ENCODE results near the gene CCN6.
"Not testable (repeated sequence)": the region's sequence is repeated elsewhere in the genome, so short reads cannot be mapped to it uniquely, and the experiment has no call there.

The CCN6 gene

DNA sequence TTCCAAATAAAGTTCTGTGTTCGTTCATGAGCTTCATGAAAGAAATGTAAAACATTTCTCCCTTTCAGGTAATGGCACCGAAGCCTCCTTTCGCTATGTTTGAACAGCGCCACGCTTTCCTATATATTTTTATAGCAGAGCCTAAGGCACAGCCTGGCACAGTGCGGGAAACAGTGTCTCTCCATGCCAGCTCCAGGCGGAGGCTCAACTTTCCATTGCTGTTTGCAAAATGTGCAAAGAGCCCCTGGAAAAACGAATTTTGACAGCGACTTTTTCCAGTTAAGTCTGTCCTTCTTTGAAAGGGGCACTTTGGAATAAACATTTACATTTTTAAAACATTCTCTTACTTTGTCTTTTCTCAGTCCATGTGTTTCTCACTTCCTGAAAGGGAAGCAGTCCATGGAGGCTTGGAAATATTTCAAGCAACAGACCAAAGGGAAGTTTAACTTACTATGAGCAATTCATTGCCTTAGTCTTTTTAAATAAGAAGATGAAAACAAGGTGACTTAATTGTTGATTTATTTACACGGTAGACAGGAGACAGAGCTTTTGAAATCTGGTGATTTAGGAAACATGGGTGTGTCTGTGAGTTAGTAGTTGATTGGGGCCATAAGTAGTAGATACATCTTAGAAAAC lies 769 bp downstream of the CCN6 start:
- no peak for DNase-seq

DNA sequence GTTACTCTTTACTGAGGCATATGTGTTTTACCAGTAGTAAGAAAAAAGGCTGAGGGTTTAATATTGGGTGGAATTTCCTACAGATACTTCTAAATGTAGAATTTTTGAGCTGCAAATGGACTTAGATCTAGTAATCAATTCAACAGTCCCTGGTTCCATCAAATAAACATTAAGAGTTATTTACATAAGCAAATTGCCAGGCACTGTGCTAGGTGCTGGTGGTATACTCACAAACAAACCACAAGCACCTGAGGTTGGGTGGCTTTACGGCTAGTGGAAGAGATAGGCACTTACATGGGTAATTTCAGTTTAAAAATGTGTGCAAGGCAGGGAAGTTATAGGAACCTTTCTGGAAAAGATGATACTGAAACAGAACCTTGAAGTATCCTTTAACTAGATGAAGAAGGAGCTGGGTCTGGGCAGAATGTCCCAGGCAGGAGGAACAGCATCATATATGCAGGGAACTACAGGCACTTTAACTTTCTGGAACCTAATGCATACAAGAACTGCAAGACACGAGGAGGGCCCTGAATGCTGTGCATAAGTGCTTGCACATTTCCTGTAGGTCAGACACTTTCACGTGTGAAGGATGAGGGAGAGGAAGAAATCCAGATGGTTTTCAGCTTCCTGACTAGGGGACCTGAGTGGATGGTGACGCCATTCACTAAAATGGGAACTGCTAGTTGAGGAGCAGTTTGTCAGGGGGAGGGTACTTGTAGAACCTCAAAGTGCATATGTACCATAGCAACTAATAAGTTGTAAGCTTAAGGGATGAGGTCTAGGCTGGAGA lies 4.5 kb downstream of the CCN6 start:
- DNase-seq = no peak

GRCh38 chr6:112061605-112062004 lies 7.7 kb downstream of the CCN6 start:
- DNase-seq = no peak

DNA sequence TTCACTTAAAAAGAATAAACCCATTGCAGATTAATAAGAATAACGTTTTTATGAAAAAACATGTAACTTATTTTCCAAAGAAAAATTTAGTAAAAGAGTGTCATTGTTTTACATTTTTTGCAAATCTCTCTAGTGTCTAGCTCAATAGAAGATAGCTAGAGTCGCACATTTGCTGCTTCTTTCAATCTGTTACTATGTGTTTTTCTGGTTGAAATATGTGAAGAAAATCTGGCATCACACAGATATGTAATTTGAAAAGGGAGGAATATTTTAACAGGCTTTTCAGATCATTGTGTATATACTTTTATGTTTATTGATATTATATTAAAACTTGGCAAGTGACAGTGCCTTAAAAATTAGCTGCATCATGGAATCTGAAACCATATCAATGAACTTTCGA lies 9.1 kb downstream of the CCN6 start:
- no peak for DNase-seq

DNA sequence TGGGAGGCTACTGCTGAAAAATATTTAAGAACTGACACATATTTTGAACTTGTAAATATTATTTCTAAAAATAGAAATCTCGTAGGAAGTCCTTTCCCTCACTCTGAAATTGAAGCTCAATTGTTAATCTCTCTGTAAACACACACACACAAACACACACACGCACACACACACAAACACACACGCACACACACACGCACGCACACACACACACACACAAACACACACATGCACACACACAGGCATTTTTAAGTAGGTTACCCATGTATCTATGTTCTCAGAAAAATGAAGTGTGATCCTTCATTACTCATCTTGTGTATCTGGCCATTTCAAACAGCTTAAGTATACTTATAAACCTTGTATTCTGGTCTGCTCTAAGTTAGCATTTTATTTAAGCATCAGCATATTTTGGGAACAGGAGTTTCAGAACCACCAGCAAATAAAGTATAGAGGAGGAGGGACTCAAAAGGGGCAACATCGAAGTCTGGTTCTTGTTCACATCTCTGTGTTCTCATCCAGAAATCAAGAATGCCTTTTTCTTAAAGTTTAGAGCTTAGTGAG lies 11.6 kb downstream of the CCN6 start:
- DNase-seq = no peak

GRCh38 chr6:112066606-112067005 lies 12.7 kb downstream of the CCN6 start:
- DNase-seq = no peak

GRCh38 chr6:112081569-112081968 lies 27.7 kb downstream of the CCN6 start:
- no peak for DNase-seq

DNA sequence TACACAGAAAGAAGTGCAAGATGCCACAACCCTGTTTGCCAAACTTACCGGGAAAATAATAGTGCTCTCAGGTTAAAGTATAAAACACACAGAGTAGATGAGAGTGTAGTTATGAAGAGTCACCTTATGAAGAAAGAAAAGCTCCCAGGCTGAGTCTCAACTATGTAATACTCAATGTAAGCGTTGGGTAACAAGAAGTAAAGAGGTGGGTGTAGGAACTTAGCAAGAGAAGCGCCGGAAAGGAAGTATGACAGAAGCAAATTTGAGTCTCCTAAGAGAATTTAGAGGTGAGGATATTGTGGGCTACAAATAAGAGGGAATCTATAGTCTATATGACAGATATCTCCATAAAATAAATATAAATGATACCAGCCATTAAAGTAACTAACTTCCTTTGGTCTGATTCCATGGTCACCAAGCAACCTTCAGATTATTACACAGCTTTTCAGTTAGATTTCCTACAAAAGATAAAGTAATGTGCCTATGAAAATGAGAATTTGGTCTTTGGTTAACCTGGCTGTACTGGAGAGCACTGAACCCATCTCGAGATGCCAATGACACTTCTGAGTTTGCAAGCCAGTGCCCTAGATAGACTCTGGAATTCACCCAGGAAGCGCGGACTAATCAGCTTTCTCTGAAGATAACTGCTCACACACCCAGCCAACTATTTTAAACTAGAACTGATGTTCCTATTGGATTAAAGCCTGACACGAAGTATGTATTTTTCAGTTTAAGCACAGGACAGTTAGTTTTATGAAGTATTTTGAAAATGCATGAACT lies 31.6 kb downstream of the CCN6 start:
- peak; percentile 62 to 82 for DNase-seq

GRCh38 chr6:112086744-112087135 lies 32.8 kb downstream of the CCN6 start:
- peak; percentile 40 to 56 for DNase-seq

GRCh38 chr6:112087136-112087911 lies 33.4 kb downstream of the CCN6 start, which contains the start of the genes FAM229B and TUBE1:
Gene FAM229B (plus strand): TSS chr6:112087591. CDS start chr6:112099284, 11,693 bp downstream.
Gene TUBE1 (minus strand): TSS chr6:112087482. CDS start chr6:112087434, 48 bp downstream.
- DNase-seq = peak; percentile 87 to 91

DNA sequence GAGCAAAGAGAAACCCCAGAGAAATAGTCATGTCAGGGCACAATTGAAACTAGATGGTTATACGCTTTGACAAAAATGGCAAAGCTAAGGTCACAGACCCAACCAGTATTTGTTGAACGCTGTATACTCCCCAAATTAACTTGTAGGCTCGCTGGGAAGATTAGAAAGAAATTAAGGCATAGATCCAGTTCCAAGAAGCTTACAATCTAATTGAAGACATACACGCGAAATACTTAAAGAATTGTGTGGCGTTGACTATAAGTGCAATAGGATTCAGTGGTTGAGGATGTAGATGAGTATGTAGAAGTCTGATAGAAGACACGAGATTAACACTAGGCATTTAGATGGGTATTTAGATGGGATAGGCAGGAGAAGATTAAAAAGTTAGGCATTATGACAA lies 34.0 kb downstream of the CCN6 start:
- DNase-seq = no peak

GRCh38 chr6:112096901-112097300 lies 43.0 kb downstream of the CCN6 start:
- DNase-seq = no peak

GRCh38 chr6:112100561-112100960 lies 46.7 kb downstream of the CCN6 start:
- no peak for DNase-seq

DNA sequence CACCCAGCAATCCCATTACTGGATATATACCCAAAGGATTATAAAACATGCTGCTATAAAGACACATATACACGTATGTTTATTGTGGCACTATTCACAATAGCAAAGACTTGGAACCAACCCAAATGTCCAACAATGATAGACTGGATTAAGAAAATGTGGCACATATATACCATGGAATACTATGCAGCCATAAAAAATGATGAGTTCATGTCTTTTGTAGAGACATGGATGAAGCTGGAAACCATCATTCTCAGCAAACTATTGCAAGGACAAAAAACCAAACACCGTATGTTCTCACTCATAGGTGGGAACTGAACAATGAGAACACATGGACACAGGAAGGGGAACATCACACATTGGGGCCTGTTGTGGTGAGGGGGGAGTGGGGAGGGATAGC lies 52.1 kb downstream of the CCN6 start:
- not testable (repeated sequence) for DNase-seq

GRCh38 chr6:112106562-112106961 lies 52.7 kb downstream of the CCN6 start:
- no peak for DNase-seq

DNA sequence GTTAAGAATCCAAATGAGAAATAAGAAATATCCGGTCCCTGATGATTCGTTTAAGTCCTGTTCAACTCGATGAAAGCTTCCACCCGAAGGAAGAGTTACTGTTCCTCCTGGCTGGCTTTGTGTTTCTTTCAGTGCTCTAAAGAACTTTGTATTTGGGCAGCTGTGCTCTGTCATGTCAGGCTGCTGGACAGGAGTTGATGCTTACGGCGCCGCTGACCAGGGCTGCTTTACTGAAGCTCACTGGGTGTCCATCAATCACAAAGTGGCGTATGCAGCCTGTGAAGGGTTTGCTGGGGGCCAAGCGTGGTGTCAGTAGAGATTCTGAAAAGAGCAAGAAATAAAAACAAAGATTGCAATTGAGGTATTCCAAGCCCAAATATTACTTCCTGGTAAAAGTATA lies 55.4 kb downstream of the CCN6 start:
- no peak for DNase-seq

DNA sequence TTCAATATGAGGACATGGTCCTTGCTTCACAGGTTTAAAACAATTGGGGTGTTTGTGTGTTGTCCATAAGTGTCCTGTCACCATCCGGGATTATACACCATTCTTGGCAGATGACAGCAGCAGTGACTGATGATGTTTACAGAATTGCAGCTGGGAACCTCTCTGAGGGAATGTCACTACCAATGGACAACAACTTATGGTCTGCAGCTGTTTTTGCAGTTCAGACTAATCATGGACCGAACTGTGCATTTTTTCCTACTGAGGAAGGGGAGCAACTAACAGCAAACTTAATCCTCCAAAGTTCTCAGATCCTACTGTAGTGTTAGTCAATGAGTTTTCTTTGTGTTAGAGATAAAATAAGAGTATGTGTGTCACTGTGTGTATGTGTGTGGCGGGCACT lies 59.5 kb downstream of the CCN6 start:
- no peak for DNase-seq

DNA sequence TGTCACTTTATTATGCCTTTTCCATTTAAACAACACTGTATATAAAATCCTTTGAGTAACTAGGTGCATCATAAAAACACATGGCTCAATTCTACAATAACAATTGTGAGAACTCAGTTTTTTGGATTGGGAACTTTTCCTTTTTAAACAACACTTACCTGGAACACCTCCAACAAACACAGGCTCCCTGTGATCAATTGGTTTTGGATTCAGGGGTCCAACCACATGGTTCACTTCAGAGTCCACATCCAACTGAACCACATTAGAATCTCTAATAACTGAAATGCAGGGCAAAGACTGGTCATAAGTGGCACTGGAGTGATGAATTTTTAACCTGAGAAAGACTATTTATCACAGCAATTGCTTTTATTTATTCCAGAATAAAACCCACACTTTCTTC lies 60.0 kb downstream of the CCN6 start:
- DNase-seq = no peak

DNA sequence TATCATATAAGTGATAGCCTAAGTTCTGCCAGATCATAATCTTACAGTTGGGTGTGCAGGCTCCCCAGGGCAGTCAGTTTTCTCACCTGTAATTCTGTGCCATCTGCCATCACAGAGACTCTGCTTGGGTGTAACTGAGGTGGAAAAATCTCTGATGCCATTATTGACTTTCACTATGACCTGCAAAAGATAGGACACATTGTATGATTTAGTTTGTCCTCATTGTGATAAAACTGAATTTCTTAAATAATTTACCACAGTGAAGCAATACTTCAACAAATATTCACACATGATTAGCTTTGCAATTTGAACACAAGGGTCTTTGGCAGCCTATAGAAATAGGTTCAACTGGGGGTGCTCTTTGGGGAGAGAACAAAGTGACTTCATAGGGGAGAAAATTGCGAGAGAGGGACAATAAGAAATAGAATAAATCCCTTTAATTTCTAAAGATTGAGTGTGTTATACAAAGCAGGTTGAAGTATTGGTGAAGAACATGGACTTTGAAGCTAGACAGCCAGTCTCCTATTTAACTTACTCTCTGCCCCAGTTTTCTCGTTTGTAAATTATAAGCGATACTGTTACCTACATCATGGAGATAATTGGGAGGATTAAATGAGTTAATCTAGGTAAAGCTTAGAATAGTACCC lies 60.8 kb downstream of the CCN6 start:
- DNase-seq = no peak

- DNase-seq = no peak
These were observed 62.3 kb downstream of the CCN6 start for GRCh38 chr6:112116221-112116620.

DNA sequence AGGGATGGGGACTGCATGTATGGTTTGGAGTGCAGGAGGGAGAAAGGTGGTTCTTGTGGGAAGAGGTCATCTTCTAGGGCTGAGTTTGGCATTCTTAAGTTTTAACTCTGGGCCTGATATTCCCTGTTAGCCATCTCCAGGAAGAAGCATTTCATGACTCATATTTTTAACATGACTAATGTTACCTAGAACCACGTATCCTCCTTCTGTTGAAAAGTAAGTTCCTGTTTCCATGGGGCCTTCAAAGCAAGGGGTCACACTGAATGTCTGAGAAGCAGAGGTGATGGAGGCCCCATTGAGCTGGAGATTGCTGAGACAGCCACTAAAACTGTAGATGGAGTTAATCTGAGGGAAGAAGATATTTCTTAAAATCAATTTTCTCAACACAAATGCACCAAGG lies 63.6 kb downstream of the CCN6 start:
- no peak for DNase-seq

DNA sequence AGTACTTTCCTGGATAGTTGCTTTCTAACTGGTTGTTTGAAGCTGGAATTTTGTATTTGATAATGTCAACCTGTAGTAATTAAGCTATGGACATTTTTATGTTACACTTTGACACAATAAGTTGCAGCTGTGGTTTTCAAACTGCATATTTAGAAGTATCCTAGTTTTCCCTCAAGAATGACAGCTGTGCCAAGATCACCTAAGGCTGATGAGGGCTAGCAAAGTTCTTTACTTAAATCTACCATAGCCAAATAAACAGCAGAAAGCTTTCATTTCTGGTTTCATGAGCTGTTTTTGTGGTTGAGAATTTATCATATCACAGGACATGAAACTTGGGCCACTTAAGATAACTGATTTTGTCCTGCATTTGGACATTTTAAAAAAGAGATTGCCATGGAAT lies 64.1 kb downstream of the CCN6 start:
- no peak for DNase-seq
